GM12878 (cell line): Measurements from ENCODE around the gene WDFY4. TPM values are rescaled to one million over a fixed set of nuclear protein-coding genes. Genes with fewer than 3 reads are reported as not detected.

ENCODE experiments used
- ATAC-seq: fragments of 200-7000 bp; cut with Tn5 transposase; 3 replicates; pipeline ENCODE4 v1.9.1; 2020; ENCODE audit warnings: mild to moderate bottlenecking, moderate library complexity
- BruUV-seq: library from RNA; stranded (reverse); fragments of 400-500 nt; replicated peaks from 2 replicates; lab custom pipeline; 2021; lab: Mats Ljungman, UMichigan
- CTCF ChIA-PET: fragments of 300-600 bp; sonication (Branson Sonifier 250); formaldehyde crosslinking; extraction: SDS; loops from one replicate; lab custom pipeline; 2021; ENCODE audit warnings: inconsistent platforms; lab: Yijun Ruan, JAX
- POLR2A ChIA-PET: fragments of 350-600 bp; formaldehyde crosslinking; extraction: SDS; loops from one replicate; lab custom pipeline; 2021; ENCODE audit warnings: inconsistent platforms; lab: Charles Lee
- RAD21 ChIA-PET: fragments of 300-600 bp; sonication (Branson Sonifier 250); formaldehyde crosslinking; loops from one replicate; lab custom pipeline; 2023; ENCODE audit warnings: antibody characterized with exemption; ENCODE audit not compliant: unreplicated experiment; lab: Charles Lee
- SMC1A ChIA-PET: fragments of 300-600 bp; sonication (Branson Sonifier 250); formaldehyde crosslinking; loops from one replicate; lab custom pipeline; 2023; ENCODE audit not compliant: unreplicated experiment, uncharacterized antibody; lab: Charles Lee
- DNase-seq: peaks from one replicate; pipeline ENCODE4 v3.0.0-alpha.2; 2011; ENCODE audit warnings: low read depth, low spot score
- FAIRE-seq: peaks from 3 replicates; lab custom pipeline; 2011; peaks lifted over from hg19 to GRCh38; lab: Jason Lieb, UNC
- H2AFZ ChIP-seq: 2 replicates; pipeline ENCODE4 v1.6.0; 2011; ENCODE audit warnings: low read depth, low read length, control low read depth; ENCODE audit not compliant: control insufficient read depth
- H3K27ac ChIP-seq: 2 replicates; pipeline ENCODE4 v1.5.1; 2011; ENCODE audit warnings: control low read depth; ENCODE audit not compliant: control insufficient read depth, insufficient read depth
- H3K27me3 ChIP-seq, 2 experiments: replicated peaks in 1 of 2; 2 replicates each; pipeline versions ENCODE4 v1.6.0 to v1.6.1; 2011; ENCODE audit warnings: low read length in 1 of 2; ENCODE audit not compliant: control insufficient read depth in 2 of 2, insufficient read depth in 2 of 2
- H3K36me3 ChIP-seq, 2 experiments: 2 replicates each; pipeline ENCODE4 v1.5.1; 2011; ENCODE audit warnings: low read length in 1 of 2; ENCODE audit not compliant: control insufficient read depth in 2 of 2, insufficient read depth in 2 of 2
- H3K4me1 ChIP-seq: 2 replicates; pipeline ENCODE4 v1.6.1; 2011; ENCODE audit warnings: mild to moderate bottlenecking, low read length, moderate library complexity, mixed read lengths; ENCODE audit not compliant: control insufficient read depth, insufficient read depth
- H3K4me2 ChIP-seq: 2 replicates; pipeline ENCODE4 v1.6.0; 2011; ENCODE audit warnings: control low read depth; ENCODE audit not compliant: control insufficient read depth, insufficient read depth
- H3K4me3 ChIP-seq: fragments of 200-600 bp; sonication (generic); 2 replicates; pipeline ENCODE4 v1.5.1; 2016
- H3K79me2 ChIP-seq: 2 replicates; pipeline ENCODE4 v1.6.0; 2011; ENCODE audit warnings: low read length; ENCODE audit not compliant: control insufficient read depth, insufficient read depth
- H3K9ac ChIP-seq: 2 replicates; pipeline ENCODE4 v1.8.0; 2011; ENCODE audit warnings: low read length, control low read depth, mixed read lengths; ENCODE audit not compliant: control insufficient read depth, insufficient read depth
- H3K9me3 ChIP-seq: replicated peaks from 3 replicates; pipeline ENCODE4 v1.5.1; 2011; ENCODE audit warnings: mild to moderate bottlenecking, low read length; ENCODE audit not compliant: control insufficient read depth, insufficient read depth
- H4K20me1 ChIP-seq: 2 replicates; pipeline ENCODE4 v1.6.0; 2011; ENCODE audit not compliant: control insufficient read depth, insufficient read depth
- ATF7 ChIP-seq: fragments of 450-650 bp; IDR thresholded peaks from 2 replicates; pipeline ENCODE4 v1.6.1; 2016; ENCODE audit warnings: low read depth, mild to moderate bottlenecking
- BACH1 ChIP-seq: fragments of 450-650 bp; IDR thresholded peaks from 2 replicates; pipeline ENCODE4 v1.6.1; 2017; ENCODE audit warnings: mild to moderate bottlenecking, borderline replicate concordance
- BCL11A ChIP-seq: IDR thresholded peaks from 2 replicates; pipeline ENCODE4 v1.6.1; 2011; ENCODE audit warnings: low read depth, low read length
- DPF2 ChIP-seq: fragments of 450-650 bp; IDR thresholded peaks from 2 replicates; pipeline ENCODE4 v1.6.1; 2017; ENCODE audit warnings: mild to moderate bottlenecking
- ETV6 ChIP-seq, 2 experiments: fragments of 450-650 bp in 1 of 2; IDR thresholded peaks in 1 of 2; conservative IDR thresholded peaks in 1 of 2; 2 replicates each; pipeline ENCODE4 v1.6.1; 2014; ENCODE audit warnings: antibody characterized with exemption in 1 of 2, borderline replicate concordance in 1 of 2, low read depth in 1 of 2, mild to moderate bottlenecking in 1 of 2, moderate library complexity in 1 of 2
- MEF2B ChIP-seq: fragments of 450-650 bp; IDR thresholded peaks from 2 replicates; pipeline ENCODE4 v1.6.1; 2018; ENCODE audit warnings: mild to moderate bottlenecking, moderate library complexity; ENCODE audit not compliant: partially characterized antibody, poor library complexity, severe bottlenecking
- MLLT1 ChIP-seq: fragments of 450-650 bp; IDR thresholded peaks from 2 replicates; pipeline ENCODE4 v1.6.1; 2016; ENCODE audit warnings: mild to moderate bottlenecking
- NR2F1 ChIP-seq: fragments of 450-650 bp; conservative IDR thresholded peaks from 2 replicates; pipeline ENCODE4 v1.6.1; 2017; ENCODE audit warnings: mild to moderate bottlenecking
- NRF1 ChIP-seq: conservative IDR thresholded peaks from 2 replicates; pipeline ENCODE4 v1.6.1; 2011; ENCODE audit warnings: mild to moderate bottlenecking, low read depth, low read length, improper control_type of control experiment
- POU2F2 ChIP-seq: IDR thresholded peaks from 3 replicates; pipeline ENCODE4 v1.6.1; 2011; ENCODE audit warnings: low read depth, mild to moderate bottlenecking, low read length, borderline replicate concordance
- RELA ChIP-seq: fragments of 450-650 bp; IDR thresholded peaks from 2 replicates; pipeline ENCODE4 v1.8.0; 2014; ENCODE audit warnings: borderline replicate concordance; ENCODE audit not compliant: partially characterized antibody
- SKIL ChIP-seq: fragments of 450-650 bp; IDR thresholded peaks from 2 replicates; pipeline ENCODE4 v1.6.1; 2017; ENCODE audit warnings: mild to moderate bottlenecking, low read depth, inconsistent platforms; ENCODE audit not compliant: poor library complexity, severe bottlenecking
- SMC3 ChIP-seq: IDR thresholded peaks from 2 replicates; pipeline ENCODE4 v1.6.1; 2011; ENCODE audit warnings: low read length, improper control_type of control experiment, borderline replicate concordance
- SP1 ChIP-seq: IDR thresholded peaks from one replicate; pipeline ENCODE4 v1.6.1; 2011; ENCODE audit warnings: low read depth, low read length
- YY1 ChIP-seq: IDR thresholded peaks from 2 replicates; pipeline ENCODE4 v1.6.1; 2011; ENCODE audit warnings: low read depth, mild to moderate bottlenecking, low read length
- ZBTB4 ChIP-seq: fragments of 450-650 bp; formaldehyde crosslinking; IDR thresholded peaks from 2 replicates; pipeline ENCODE4 v1.4.0; 2022; ENCODE audit warnings: mild to moderate bottlenecking, moderate library complexity
- WGBS: methylation state at CpG from one replicate; pipeline ENCODE4 v1.1.6; 2016; ENCODE audit warnings: low lambda C conversion rate; ENCODE audit not compliant: insufficient replicate concordance, insufficient coverage; ENCODE audit errors: missing lambda C conversion rate; 5-methylcytosine and 5-hydroxymethylcytosine counted together
- in situ Hi-C: fragments of 300-500 bp; cut with MboI; formaldehyde crosslinking; loops from 9 replicates; pipeline ENCODE4 v1.14.3; 2018; ENCODE audit warnings: mixed read lengths
- intact Hi-C: fragments of 100-400 bp; cut with micrococcal nuclease; formaldehyde crosslinking; loops from one replicate; pipeline ENCODE4 v1.14.2; 2022; ENCODE audit not compliant: unreplicated experiment
- polyA plus RNA-seq, 11 experiments: library from polyadenylated mRNA; depleted of rRNA in 4 of 11; unstranded in 6 of 11; stranded (reverse) in 5 of 11; fragments of >200 nt; fragmentation: Nextera tagmentation in 4 of 11; fragmentation: Illumina TruSeq in 1 of 11; extraction: Ambion mirVana in 4 of 11; extraction: Trizol in 1 of 11; gene quantifications; 1 replicate in 1 of 11; 2 replicates in 10 of 11; pipeline versions ENCODE4 v1.2.1 to v1.2.3, GENCODE V29; 2011 to 2016; ENCODE audit warnings: inconsistent platforms in 2 of 11, missing spikeins in 2 of 11, low read depth in 1 of 11
- total RNA-seq, 4 experiments: library from RNA; depleted of rRNA in 3 of 4; stranded (reverse); fragments of >200 nt in 3 of 4; fragmentation: Illumina TruSeq in 1 of 4; extraction: Trizol in 1 of 4; gene quantifications; 2 replicates each; pipeline versions ENCODE4 v1.2.1 to v1.2.3, GENCODE V29; 2013 to 2021

The WDFY4 gene
- total and polyA plus RNA-seq, 10 of the 15 experiments (the other 5 are each of a cell fraction or from before 2014, with no cell fraction given) = 13.5 to 132 (median 47.3) TPM

GRCh38 chr10:48835781-48836180 lies 151.1 kb downstream of the WDFY4 start:
- no peaks in the 10 kb centered on the region for H3K27me3 ChIP-seq
- intact Hi-C loops = no loop called here
- FAIRE-seq (no peak), ATAC-seq (no peak), DNase-seq (no peak)
- ChIA-PET RAD21 (interaction anchor here (1.4 kb wide), 1 partner anchor 178 kb away, joined by 3 read pairs; no protein-coding TSS in a partner anchor), POLR2A (no interaction called here), CTCF (interaction anchor here (1.0 to 1.9 kb wide), 3 partner anchors 24 to 178 kb away, joined by 3 to 7 read pairs (median 4); no protein-coding TSS in a partner anchor), SMC1A (interaction anchor here (0.7 kb wide), 1 partner anchor 179 kb away, joined by 3 read pairs; no protein-coding TSS in a partner anchor)
- peaks cover 18 to 50% of the 10 kb centered on the region in 2 experiments for H3K36me3 ChIP-seq
- no peak overlapping the region for H3K4me3 ChIP-seq
- H2AFZ ChIP-seq = no peak overlapping the region
- no peaks in the 10 kb centered on the region for H3K9me3 ChIP-seq
- no peak overlapping the region for H3K9ac ChIP-seq
- BruUV-seq = no TSS peak
- in situ Hi-C loops = no loop called here
- H3K79me2 ChIP-seq = no peaks in the 10 kb centered on the region
- H3K27ac ChIP-seq = no peak overlapping the region
- TF ChIP-seq BACH1 (no peak), YY1 (no peak), ETV6 (conservative IDR thresholded peaks at IDR 0.05 in 1 of 2, IDR thresholded peaks at IDR 0.05 in 1 of 2; ENCODE audit: borderline replicate concordance in 1 of 2, low read depth in 1 of 2) (no peak), SKIL (no peak), MEF2B (no peak), POU2F2 (no peak), ZBTB4 (CRISPR knock-in tag) (no peak), NR2F1 (no peak), ATF7 (no peak), MLLT1 (no peak), SP1 (no peak), SMC3 (no peak), RELA (no peak), DPF2 (no peak), BCL11A (no peak), NRF1 (no peak)
- WGBS = 96% methylated on average over 2 of the region's 2 CpGs
- H4K20me1 ChIP-seq = no peaks in the 10 kb centered on the region
- H3K4me1 ChIP-seq = no peaks in the 10 kb centered on the region
- H3K4me2 ChIP-seq = no peak overlapping the region
